ENCODE data around the gene UBA3.

DNA sequence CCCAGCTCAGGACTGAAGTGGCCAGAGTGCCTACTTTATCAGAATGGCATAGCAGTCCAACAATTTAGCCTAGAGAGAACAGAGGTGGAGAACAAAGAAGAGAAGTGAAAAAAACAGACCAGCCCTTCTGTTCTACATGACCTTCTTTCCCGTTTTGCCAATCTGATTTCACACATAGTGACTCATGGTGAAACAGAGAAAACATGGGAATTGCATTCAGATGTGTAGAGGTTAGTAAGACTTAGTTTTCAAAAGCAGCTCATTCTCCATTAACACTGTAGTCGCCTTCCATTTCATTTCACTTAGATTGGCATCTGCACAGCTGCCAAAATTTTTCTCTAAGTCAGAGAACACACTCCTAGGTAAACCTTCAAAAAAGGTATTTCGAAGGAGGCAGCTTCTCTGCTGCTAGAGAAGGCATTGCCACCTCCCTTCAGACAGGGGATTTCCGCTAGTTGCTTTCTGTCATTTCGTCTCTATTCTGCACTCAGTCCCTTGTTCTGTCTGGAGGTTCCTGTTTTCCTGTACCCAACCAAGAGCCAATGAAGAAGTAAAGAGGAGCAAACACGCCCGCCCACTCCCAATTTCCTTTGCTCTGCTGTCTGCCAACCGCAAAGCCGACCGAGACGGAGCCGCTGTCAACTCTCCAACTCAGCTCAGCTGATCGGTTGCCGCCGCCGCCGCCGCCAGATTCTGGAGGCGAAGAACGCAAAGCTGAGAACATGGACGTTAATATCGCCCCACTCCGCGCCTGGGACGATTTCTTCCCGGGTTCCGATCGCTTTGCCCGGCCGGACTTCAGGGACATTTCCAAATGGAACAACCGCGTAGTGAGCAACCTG, 4.4 kb upstream of the UBA3 start, which contains the start of gene ARL6IP5:
- TF ChIP-seq, protein P1, sequence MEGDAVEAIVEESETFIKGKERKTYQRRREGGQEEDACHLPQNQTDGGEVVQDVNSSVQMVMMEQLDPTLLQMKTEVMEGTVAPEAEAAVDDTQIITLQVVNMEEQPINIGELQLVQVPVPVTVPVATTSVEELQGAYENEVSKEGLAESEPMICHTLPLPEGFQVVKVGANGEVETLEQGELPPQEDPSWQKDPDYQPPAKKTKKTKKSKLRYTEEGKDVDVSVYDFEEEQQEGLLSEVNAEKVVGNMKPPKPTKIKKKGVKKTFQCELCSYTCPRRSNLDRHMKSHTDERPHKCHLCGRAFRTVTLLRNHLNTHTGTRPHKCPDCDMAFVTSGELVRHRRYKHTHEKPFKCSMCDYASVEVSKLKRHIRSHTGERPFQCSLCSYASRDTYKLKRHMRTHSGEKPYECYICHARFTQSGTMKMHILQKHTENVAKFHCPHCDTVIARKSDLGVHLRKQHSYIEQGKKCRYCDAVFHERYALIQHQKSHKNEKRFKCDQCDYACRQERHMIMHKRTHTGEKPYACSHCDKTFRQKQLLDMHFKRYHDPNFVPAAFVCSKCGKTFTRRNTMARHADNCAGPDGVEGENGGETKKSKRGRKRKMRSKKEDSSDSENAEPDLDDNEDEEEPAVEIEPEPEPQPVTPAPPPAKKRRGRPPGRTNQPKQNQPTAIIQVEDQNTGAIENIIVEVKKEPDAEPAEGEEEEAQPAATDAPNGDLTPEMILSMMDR (conservative IDR thresholded peaks at IDR 0.05; ENCODE audit: low read length), result no peak
- TF ChIP-seq EZH2phosphoT487 (IDR thresholded peaks at IDR 0.05; ENCODE audit: borderline replicate concordance), result no peak
